ENCODE measurements around the gene CHRNA4.
"Not testable (repeated sequence)": the region's sequence is repeated elsewhere in the genome, so short reads cannot be mapped to it uniquely, and the experiment has no call there.

The CHRNA4 gene

DNA sequence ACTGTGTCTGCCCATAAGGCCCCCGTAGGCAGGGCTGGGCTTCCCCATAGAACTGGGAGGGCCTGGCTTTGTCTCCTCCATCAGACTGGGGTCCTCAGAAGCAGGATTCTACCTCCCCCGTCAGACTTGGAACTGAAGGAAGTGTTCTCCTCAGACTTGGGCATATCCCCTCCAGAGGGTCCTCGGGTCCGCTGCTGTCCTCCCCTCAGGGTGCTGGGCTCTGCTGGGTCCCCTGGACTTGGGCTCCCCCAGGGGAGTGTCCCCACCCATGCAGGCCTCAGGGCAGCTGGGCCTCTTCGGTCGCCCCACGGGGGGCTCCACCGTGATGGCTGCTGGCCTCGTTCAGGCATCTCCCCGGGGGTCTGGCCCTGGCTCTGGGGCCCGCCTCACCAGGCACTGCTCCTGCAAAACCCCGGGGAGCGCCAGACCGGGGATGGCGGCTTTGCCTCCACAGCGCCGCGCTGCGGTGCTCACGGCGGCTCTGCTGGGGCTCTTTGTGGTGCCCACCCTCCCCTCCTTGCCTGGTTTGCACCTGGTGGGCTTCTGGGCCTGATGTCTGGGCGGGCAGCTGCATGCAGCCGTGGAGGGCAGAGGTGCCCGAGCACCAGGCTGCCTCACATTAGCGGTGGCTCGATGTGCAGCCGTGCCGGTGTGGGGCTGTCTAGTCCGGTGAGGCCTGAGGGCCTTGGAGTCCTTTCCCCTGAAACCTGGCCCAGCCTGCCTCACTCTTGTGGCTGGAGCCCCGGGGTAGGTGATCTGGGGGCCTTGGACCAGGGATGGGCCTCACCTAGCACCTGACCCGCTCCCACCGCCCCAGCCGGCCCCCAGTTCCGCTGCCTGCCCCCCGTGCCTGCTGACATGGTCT lies 54.2 kb downstream of the CHRNA4 start:
- DNase-seq, result no peak

DNA sequence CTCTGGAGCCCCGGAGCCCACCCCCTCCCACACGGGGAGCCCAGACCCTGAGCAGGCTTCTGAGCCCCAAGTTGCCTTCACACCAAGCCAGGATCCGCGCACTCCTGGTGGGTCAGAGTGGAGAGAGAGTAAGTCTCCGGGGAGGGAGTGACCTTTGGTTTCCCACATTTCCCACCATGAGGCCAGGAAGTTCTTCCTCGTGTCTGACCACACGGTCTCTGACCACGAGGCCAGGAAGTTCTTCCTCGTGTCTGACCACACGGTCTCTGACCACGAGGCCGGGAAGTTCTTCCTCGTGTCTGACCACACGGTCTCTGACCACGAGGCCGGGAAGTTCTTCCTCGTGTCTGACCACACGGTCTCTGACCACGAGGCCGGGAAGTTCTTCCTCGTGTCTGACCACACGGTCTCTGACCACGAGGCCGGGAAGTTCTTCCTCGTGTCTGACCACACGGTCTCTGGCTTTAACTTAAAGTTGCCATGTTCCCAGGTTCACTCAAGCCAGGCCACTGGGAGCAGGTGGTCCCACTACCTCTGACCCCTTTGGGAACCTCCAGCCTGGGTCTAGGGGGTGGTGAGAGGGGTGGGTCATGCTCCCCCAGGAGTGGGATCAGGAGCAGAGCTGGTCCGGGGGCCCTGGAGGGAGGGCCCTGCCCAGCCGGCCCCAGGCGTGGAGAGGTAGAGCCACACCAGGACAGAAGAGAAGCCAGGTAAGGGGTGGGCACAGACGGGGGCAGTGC lies 55.0 kb downstream of the CHRNA4 start:
- not testable (repeated sequence) for DNase-seq

DNA sequence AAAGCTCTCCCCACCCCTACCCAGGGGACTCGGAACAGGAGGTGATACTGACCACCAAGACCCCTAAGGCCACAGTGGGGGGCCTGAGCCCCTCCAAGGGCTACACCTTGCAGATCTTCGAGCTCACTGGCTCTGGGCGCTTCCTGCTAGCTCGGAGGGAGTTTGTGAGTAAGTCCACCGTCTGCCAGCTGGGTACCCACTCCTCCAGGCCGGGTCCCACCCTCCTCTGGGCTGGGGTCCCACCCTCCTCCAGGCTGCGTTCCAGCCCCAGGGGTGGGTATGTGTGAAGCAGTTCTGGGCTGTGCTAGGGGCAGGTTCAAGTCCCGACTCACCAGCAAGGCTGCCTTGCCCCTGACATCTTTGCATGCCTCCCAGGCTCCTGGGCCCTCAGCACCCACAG lies 55.8 kb downstream of the CHRNA4 start:
- DNase-seq, result no peak

DNA sequence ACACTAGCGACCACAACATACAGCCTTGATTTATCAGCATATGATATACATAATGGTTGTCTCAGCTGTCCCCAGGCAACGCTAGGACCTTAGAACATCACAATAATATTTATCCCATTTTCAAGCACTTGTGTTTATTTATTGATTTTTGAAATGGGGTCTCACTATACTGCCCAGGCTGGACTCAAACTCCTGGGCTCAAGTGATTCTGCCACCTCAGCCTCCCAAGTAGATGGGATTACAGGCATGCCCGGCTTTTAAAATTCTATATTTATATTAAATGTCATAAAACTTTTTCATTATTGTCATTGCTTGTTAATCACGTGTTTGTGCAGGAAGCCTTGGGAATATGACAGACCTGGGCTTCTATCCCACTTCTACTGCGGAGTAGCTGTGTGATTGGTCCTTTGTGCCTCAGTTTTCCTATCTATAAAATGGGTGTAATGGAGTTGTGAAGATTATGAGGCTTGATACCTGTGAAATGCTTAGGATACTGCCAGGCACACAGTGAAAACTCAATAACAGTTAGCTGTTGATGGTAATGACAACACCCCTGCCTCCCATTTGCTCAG lies 58.0 kb downstream of the CHRNA4 start:
- no peak for DNase-seq

DNA sequence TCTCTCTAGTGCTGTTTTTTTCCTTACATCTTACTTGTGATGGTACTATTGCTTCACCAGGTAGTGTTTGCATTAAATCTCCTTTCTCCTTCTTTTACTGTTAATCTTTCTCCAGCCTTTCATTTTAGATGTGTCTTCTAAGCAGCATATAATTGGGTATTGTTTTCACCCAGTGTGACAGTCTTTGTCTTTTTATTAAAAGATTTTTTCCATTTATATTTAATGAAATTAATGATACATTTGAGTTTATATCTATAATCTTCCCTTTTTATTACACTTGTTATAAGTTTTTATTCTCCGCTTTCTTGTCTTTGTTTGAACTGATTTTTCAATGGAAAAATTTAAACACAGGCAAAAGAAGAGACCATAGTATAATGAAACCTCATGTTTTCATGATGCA lies 59.5 kb downstream of the CHRNA4 start:
- no peak for DNase-seq

DNA sequence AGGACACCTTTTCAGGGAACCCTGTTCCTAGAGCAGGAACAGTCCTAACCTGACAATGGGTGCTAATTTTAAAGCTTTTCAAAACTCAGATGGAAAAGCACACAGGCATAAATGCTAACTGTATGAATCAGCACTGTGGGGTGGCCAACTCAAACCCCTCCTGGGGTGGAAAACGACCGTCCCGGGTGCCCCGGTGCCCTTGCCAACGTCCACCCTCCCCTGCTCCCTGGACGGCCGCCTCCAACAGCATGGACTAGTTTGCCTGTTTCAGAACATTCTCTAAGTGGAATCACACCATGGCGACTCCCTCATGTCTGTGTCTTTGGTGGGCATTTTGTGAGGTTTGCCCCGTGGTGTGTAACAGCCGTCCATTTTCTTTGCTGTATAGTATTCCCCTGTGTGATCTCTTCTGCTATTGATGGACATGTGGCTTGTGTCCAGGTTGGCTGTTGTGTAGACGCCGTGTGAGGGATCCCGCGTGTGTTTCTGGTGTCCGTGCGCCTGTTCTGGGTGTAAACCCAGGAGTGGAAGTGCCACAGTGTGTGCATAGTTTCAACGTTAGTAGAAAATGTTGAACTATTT lies 62.3 kb downstream of the CHRNA4 start:
- no peak for DNase-seq

DNA sequence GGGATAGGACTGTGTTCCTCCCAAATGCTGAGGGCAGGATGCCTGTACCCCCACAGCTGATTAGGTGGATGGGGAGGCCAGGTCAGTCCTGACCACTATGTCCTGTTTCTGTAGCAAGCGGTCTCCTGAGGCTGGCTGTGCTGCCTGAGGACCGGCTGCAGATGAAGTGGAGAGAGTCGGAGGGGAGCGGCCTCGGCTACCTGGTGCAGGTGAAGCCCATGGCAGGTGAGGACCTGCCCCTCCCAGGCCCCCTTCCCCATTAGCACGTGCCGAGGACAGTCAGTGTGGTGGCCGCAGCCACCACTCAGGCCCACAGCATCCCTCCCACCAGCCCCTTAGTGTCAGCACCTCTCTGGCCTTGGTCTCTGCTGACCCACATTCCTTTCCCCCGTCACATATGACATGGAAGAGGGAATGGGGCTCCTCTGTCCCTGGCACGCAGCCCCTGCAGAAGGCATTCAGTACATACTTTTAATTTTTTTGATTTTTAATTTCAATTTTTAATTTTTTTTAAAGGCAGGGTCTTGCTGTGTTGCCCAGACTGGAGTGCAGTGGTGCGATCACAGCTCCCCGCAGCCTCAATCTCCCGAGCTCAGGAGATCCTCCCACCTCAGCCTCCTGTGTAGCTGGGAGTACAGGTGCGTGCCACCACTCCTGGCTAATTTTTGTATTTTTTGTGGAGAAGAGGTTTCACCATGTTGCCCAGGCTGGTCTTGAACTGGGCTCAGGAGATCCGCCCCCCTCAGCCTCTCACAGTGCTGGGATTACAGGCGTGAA lies 63.2 kb downstream of the CHRNA4 start:
- DNase-seq, result no peak

DNA sequence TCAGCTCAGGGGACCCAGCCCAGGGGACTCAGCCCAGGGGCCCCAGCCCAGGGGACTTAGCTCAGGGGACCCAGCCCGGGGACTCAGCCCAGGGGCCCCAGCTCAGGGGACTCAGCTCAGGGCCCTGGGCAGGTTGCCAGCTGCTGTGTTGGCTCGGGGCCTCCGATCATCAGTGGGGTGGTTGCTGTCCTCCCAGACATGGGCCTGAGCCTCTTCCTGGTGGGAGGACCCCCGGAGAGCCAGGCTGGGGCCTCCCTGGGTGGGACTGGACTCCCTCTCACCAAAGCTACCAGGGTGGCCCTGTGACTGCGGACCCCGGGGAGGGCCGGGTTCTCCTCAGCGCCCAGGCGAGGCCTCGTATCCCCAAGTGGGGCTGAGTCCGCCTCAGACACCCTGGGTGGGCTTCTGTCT lies 63.8 kb downstream of the CHRNA4 start:
- DNase-seq, result no peak

DNA sequence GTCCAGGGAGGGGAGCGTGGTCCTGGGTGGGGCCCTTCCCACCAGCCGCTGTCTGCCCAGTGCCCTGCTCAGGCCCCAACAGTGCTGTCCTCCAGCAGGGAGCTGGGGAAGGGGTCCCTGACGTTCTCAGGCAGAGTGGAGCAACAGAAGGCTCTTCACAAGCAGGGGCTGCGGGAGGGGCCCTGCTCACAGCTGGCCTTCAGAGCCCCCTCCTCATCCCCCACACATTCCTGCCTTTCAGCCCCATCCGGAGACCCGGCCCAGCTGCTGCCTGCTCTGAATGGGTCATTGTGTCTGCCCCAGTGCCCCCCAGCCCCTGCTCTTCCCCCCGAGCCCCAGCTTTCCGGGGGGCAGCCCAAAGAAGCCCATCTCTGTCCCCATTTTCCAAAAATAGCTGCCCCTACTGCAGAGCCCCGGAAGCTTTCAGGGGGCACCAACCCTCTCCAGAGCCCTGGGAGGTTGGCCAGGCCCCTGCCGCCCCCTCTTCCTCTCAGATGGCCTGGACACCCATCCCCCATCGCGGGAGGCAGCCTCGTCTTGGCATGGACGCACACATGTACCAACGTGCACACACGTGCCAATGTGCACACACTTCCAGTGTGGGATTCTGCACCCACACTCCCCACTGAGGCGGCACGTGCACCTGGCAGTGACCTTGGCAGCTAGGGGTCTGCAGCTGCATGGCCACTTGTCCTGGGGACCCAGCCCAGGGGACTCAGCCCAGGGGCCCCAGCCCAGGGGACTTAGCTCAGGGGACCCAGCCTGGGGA lies 64.4 kb downstream of the CHRNA4 start:
- no peak for DNase-seq

DNA sequence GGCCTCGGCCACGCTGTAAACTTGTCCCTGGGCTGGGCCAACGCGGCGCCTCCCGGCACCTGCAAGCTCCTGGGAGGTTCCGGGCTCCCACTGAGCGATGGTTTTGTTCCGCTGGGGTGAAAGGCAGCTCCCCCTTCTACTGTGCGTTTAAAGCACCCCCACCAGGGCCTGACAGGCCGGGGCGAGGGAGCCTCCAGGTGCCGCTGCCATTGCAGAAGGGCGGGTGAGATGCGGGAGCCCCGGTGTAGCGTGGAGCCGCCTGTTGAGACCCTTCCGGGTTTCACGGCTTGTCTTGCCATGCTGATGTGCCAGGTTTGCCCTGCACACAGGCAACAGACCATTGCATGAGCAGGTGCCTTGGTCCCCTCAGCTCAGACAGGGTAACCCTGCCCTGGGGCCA lies 65.3 kb downstream of the CHRNA4 start:
- no peak for DNase-seq

DNA sequence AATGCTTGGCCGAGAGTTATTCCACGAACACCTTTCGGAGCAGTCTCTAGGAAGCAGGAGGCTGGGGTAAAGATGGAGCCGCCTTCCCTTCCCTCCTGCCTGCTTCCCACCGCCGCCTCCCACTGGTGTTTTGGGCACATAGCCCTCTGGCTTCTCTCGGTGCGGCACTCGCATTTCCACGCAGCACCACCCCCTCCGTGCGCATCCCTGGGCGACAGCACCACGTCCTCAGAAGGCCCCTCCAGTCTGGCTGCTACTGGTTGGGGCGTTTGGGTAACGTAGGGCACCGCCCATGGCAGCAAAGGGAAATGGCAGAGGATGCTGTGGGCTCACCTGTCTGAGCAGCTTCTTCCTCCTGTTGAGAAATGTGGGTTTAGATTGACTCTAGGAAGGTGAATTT lies 65.7 kb downstream of the CHRNA4 start:
- DNase-seq, result no peak

DNA sequence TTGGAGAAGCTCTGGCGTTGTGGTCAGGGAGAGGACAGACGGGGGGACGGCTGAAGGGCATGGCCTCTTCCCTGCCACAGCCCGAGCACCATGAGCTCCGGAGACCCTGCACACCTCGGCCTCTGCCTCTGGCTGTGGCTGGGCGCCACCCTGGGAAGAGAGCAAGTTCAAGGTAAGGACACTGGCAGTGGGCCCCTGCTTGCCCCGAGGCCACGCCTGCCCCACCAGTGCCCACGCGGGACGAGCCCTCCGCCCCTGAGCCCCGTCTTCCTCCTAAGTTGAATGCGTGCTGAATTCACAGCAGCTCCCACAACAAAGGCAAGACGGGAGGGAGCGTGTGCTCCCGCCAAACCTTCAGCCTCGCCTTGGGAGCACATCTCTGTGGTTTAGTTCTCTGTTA lies 66.1 kb downstream of the CHRNA4 start:
- DNase-seq, result no peak

DNA sequence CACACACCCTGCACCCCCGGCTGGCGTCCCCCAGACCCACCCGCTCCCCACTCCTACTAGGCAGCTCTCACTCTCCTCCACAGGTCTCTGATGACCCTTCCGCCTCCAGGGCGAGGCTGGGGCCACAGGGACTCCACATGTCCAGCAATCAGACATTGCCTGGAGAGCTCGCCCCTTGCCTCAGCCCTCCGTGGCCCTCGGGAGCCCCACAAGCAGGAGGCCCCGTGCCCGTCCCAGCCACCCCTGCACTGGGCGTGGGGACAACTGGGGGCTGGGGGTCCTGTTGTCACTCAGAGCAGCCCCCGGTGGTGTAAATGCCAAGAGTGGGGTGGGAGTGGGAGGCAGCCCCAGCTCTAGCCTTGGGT lies 66.6 kb downstream of the CHRNA4 start:
- no peak for DNase-seq

DNA sequence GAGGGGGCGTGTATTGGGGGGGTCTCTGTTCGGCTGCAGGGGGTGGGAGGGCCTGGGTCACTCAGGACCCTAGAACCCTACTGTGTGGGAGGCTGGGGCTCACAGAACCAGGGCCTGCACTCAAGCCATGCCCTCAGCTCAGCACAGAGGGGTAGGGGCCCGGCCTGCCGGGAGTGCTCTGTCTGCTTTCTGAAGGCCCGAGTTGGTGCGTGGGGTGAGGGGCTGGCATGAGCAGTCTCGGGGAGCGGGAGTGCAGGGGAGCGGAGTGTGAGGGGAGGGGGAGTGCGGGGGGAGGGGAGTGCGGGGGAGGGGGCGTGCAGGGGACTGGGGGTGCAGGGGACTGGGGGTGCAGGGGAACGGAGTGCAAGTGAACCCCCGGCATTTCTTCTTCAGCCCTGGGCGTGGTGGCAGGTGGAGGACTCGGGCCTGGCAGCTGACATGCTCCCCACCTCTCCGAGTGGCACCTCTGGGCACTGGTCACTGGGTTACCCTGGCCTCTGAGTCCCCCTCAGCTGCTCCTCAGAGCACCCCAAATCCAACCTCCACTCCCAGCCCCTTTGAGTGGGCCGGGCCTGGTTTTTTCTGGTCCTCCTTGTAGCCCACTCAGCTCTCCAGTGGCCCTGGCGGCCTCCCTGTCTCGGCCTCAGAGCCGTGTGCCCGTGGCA lies 67.1 kb downstream of the CHRNA4 start:
- DNase-seq, result no peak

DNA sequence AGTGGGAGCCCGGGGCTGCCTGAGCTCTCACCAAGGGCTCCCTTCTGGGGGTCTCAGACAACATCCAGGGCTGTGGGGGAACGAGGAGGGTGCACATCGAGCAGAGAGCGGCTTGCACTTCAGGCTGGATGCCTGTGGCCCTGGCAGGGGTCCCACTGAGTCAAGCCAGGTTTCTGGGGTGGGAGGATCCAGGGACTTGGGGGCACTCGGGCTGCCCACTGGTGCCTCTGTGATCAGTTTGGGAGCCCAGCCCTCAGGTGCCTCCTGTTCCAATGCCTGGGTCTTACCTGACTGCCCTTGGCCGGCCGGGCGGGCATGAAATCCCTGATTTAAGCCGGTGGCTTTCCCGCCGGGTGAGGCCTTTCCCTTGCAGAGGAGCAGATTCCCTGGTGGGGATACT lies 67.7 kb downstream of the CHRNA4 start:
- DNase-seq, result no peak
